OCI-LY7 (cell line): ENCODE data around the gene CEBPG. TPM values are rescaled to one million over a fixed set of nuclear protein-coding genes. Genes with fewer than 3 reads are reported as not detected.

ENCODE experiments used
- BruUV-seq: library from RNA; stranded (reverse); fragments of 400-500 nt; replicated peaks from 2 replicates; lab custom pipeline; 2021; lab: Mats Ljungman, UMichigan
- CTCF ChIA-PET: fragments of 300-600 bp; sonication (Branson Sonifier 250); formaldehyde crosslinking; loops from one replicate; lab custom pipeline; 2022; ENCODE audit warnings: antibody characterized with exemption; ENCODE audit not compliant: unreplicated experiment; lab: Charles Lee
- POLR2A ChIA-PET: fragments of 300-600 bp; sonication (Branson Sonifier 250); formaldehyde crosslinking; loops from one replicate; lab custom pipeline; 2022; ENCODE audit warnings: antibody characterized with exemption; lab: Charles Lee
- DNase-seq: peaks from one replicate; pipeline ENCODE4 v3.0.0-alpha.2; 2015; ENCODE audit warnings: low spot score
- H2AFZ ChIP-seq: fragments of 200-600 bp; sonication (generic), shearing (Covaris generic); 2 replicates; pipeline ENCODE4 v1.6.1; 2014; ENCODE audit warnings: mild to moderate bottlenecking, antibody characterized with exemption, low read length, moderate library complexity
- H3K27ac ChIP-seq: fragments of 200-600 bp; sonication (generic); 2 replicates; pipeline ENCODE4 v1.5.1; 2014; ENCODE audit warnings: mixed run types, low read depth, mild to moderate bottlenecking, moderate library complexity, low read length, inconsistent platforms; ENCODE audit not compliant: poor library complexity, severe bottlenecking
- H3K36me3 ChIP-seq: fragments of 200-600 bp; sonication (generic); 2 replicates; pipeline ENCODE4 v1.6.1; 2014; ENCODE audit warnings: mild to moderate bottlenecking, antibody characterized with exemption, low read length, moderate library complexity, mixed read lengths; ENCODE audit not compliant: insufficient read depth
- H3K4me1 ChIP-seq: fragments of 200-600 bp; sonication (generic); 2 replicates; pipeline ENCODE4 v1.5.1; 2014; ENCODE audit warnings: mild to moderate bottlenecking, low read length; ENCODE audit not compliant: insufficient read depth, poor library complexity, severe bottlenecking
- H3K4me2 ChIP-seq: fragments of 200-600 bp; sonication (generic); 2 replicates; pipeline ENCODE4 v1.6.1; 2014; ENCODE audit warnings: mild to moderate bottlenecking, low read length
- H3K4me3 ChIP-seq: fragments of 200-600 bp; sonication (generic); 2 replicates; pipeline ENCODE4 v1.5.1; 2014; ENCODE audit warnings: mild to moderate bottlenecking, low read depth, low read length; ENCODE audit not compliant: poor library complexity, severe bottlenecking
- H3K79me2 ChIP-seq: fragments of 200-600 bp; sonication (generic); 2 replicates; pipeline ENCODE4 v1.6.1; 2016; ENCODE audit warnings: low read depth, mild to moderate bottlenecking, low read length, moderate library complexity, mixed read lengths; ENCODE audit not compliant: insufficient read depth
- H3K9me2 ChIP-seq: fragments of 200-600 bp; sonication (generic); 2 replicates; pipeline ENCODE4 v1.6.1; 2016; ENCODE audit warnings: mild to moderate bottlenecking, low read length, mixed read lengths; ENCODE audit not compliant: insufficient read depth
- H3K9me3 ChIP-seq: fragments of 200-600 bp; sonication (generic); 2 replicates; pipeline ENCODE4 v1.6.1; 2014; ENCODE audit warnings: mild to moderate bottlenecking, mixed run types, low read length, mixed read lengths
- H4K20me1 ChIP-seq: fragments of 200-600 bp; sonication (generic); 2 replicates; pipeline ENCODE4 v1.6.1; 2014; ENCODE audit warnings: mild to moderate bottlenecking, antibody characterized with exemption, low read length, moderate library complexity, mixed read lengths; ENCODE audit not compliant: insufficient read depth
- CTCF ChIP-seq: fragments of 200-600 bp; sonication (generic); conservative IDR thresholded peaks from 2 replicates; pipeline ENCODE4 v1.5.1; 2014; ENCODE audit warnings: mild to moderate bottlenecking, antibody characterized with exemption, low read length, moderate library complexity, mixed read lengths
- EZH2phosphoT487 ChIP-seq: fragments of 200-600 bp; sonication (generic); IDR thresholded peaks from 2 replicates; pipeline ENCODE4 v1.6.1; 2018; ENCODE audit warnings: low read depth, borderline replicate concordance, mild to moderate bottlenecking, mixed run types, antibody characterized with exemption, low read length, moderate library complexity, mixed read lengths
- intact Hi-C: fragments of 100-400 bp; cut with micrococcal nuclease; formaldehyde crosslinking; loops from one replicate; pipeline ENCODE4 v1.10.0; 2022; ENCODE audit not compliant: unreplicated experiment
- total RNA-seq, 2 experiments: library from RNA; depleted of rRNA in 1 of 2; stranded (reverse); fragments of >200 nt in 1 of 2; shearing (Covaris generic) in 1 of 2; gene quantifications; 2 replicates each; pipeline ENCODE4 v1.2.3, GENCODE V29; 2014 to 2022

CEBPG gene
- total RNA-seq, 2 experiments from 2014 or later: 44.9 to 45.1 TPM

GRCh38 chr19:33349319-33350289, 23.9 kb upstream of the CEBPG start:
- no TSS peak for BruUV-seq

GRCh38 chr19:33350538-33351309, 22.8 kb upstream of the CEBPG start:
- Histone ChIP-seq H3K4me1 (no peaks in the 10 kb centered on the region), H2AFZ (no peak overlapping the region), H4K20me1 (no peaks in the 10 kb centered on the region), H3K36me3 (no peaks in the 10 kb centered on the region), H3K9me3 (no peaks in the 10 kb centered on the region), H3K4me3 (no peak overlapping the region), H3K4me2 (no peak overlapping the region), H3K9me2 (no peaks in the 10 kb centered on the region), H3K27ac (no peak overlapping the region), H3K79me2 (no peaks in the 10 kb centered on the region)
- CTCF ChIA-PET: no interaction called here
- TF ChIP-seq CTCF (no peak), EZH2phosphoT487 (no peak)
- intact Hi-C loops: no loop called here
- DNase-seq: no peak
- POLR2A ChIA-PET: no interaction called here
- BruUV-seq: no TSS peak

More at GRCh38 chr19:33349319-33350289, 23.9 kb upstream of the CEBPG start:
- ChIA-PET CTCF (no interaction called here), POLR2A (no interaction called here)
- Histone ChIP-seq H3K4me3 (no peak overlapping the region), H3K4me1 (no peaks in the 10 kb centered on the region), H3K27ac (no peak overlapping the region), H3K79me2 (no peaks in the 10 kb centered on the region), H3K4me2 (no peak overlapping the region), H3K9me2 (no peaks in the 10 kb centered on the region), H2AFZ (no peak overlapping the region), H3K36me3 (no peaks in the 10 kb centered on the region), H4K20me1 (no peaks in the 10 kb centered on the region), H3K9me3 (no peaks in the 10 kb centered on the region)
- no peak for TF ChIP-seq CTCF
- no peak for TF ChIP-seq EZH2phosphoT487
- intact Hi-C loops: no loop called here
- DNase-seq: no peak
